ENCODE data around the gene PLA2G2F. TPM values are rescaled to one million over a fixed set of nuclear protein-coding genes. Genes with fewer than 3 reads are reported as not detected.

The PLA2G2F gene
- total and polyA plus RNA-seq, 9 donors: 0.02 to 0.30 (median 0.11) TPM; not detected in 5

GRCh38 chr1:20192871-20193411 lies 53.8 kb downstream of the PLA2G2F start:
- Histone ChIP-seq H3K27me3 (no peaks in the 10 kb centered on the region), H3K9me3 (no peaks in the 10 kb centered on the region), H3K27ac (no peak overlapping the region), H3K4me1 (ENCODE audit: insufficient read depth) (peaks cover 2% of the 10 kb centered on the region), H3K36me3 (no peaks in the 10 kb centered on the region), H3K4me3 (no peak overlapping the region)
- no peak for DNase-seq
- no peak for TF ChIP-seq CTCF (IDR thresholded peaks at IDR 0.05)
- no peak for TF ChIP-seq POLR2A (IDR thresholded peaks at IDR 0.05)
- no peak for TF ChIP-seq EP300 (IDR thresholded peaks at IDR 0.05)
- intact Hi-C loops (cut with DNase I): no loop called here
- 85 to 100% (median 86%) methylated on average over 1 of the region's 1 CpG for WGBS, 3 donors

- intact Hi-C loops (cut with DNase I): no loop called here
- H3K4me1 ChIP-seq (ENCODE audit: insufficient read depth): peaks cover 2% of the 10 kb centered on the region
- no peaks in the 10 kb centered on the region for H3K36me3 ChIP-seq
- TF ChIP-seq POLR2A (IDR thresholded peaks at IDR 0.05) (no peak), CTCF (IDR thresholded peaks at IDR 0.05) (no peak), EP300 (IDR thresholded peaks at IDR 0.05) (no peak)
- 66 to 82% (median 69%) methylated on average over 2 of the region's 2 CpGs for WGBS, 3 donors
- no peaks in the 10 kb centered on the region for H3K27me3 ChIP-seq
- H3K27ac ChIP-seq: no peak overlapping the region
- DNase-seq: no peak
- no peaks in the 10 kb centered on the region for H3K9me3 ChIP-seq
- no peak overlapping the region for H3K4me3 ChIP-seq
These were observed 55.1 kb downstream of the PLA2G2F start for GRCh38 chr1:20194224-20194623.

- peak in 1 of 3 donors; percentile 35 for TF ChIP-seq CTCF (IDR thresholded peaks at IDR 0.05)
- TF ChIP-seq EP300 (IDR thresholded peaks at IDR 0.05): no peak
- Histone ChIP-seq H3K27me3 (no peaks in the 10 kb centered on the region), H3K4me1 (ENCODE audit: insufficient read depth) (peaks cover 2% of the 10 kb centered on the region), H3K36me3 (no peaks in the 10 kb centered on the region), H3K27ac (no peak overlapping the region), H3K9me3 (no peaks in the 10 kb centered on the region), H3K4me3 (no peak overlapping the region)
- intact Hi-C loops (cut with DNase I): no loop called here
- DNase-seq: peak in 3 of 5 donors; percentile 22 to 57 (median 52)
- WGBS, 3 donors: 19 to 24% (median 21%) methylated on average over 15 of the region's 15 CpGs
These were observed 55.8 kb downstream of the PLA2G2F start for GRCh38 chr1:20194757-20195461.

GRCh38 chr1:20195462-20195780 lies 56.3 kb downstream of the PLA2G2F start:
- WGBS, 3 donors: 24 to 45% (median 40%) methylated on average over 4 of the region's 4 CpGs
- H3K4me3 ChIP-seq: no peak overlapping the region
- DNase-seq: no peak
- H3K4me1 ChIP-seq (ENCODE audit: insufficient read depth): peaks cover 2% of the 10 kb centered on the region
- H3K27ac ChIP-seq: no peak overlapping the region
- no peaks in the 10 kb centered on the region for H3K36me3 ChIP-seq
- H3K9me3 ChIP-seq: no peaks in the 10 kb centered on the region
- no peak for TF ChIP-seq EP300 (IDR thresholded peaks at IDR 0.05)
- TF ChIP-seq POLR2A (IDR thresholded peaks at IDR 0.05): no peak
- TF ChIP-seq CTCF (IDR thresholded peaks at IDR 0.05): no peak
- no peaks in the 10 kb centered on the region for H3K27me3 ChIP-seq
- intact Hi-C loops (cut with DNase I): no loop called here
